HCT116 (cell line): ENCODE measurements around the gene C4orf50. TPM values are rescaled to one million over a fixed set of nuclear protein-coding genes. Genes with fewer than 3 reads are reported as not detected.

ENCODE experiments used
- ATAC-seq: fragments of 200-7000 bp; cut with Tn5 transposase; 2 replicates; pipeline ENCODE4 v1.9.1; 2020; ENCODE audit warnings: mild to moderate bottlenecking, moderate library complexity
- BruUV-seq: library from RNA; stranded (reverse); fragments of 400-500 nt; replicated peaks from 2 replicates; lab custom pipeline; 2021; lab: Mats Ljungman, UMichigan
- CTCF ChIA-PET: fragments of 300-600 bp; sonication (Branson Sonifier 250); formaldehyde crosslinking; loops from one replicate; lab custom pipeline; 2021; ENCODE audit warnings: antibody characterized with exemption; lab: Charles Lee
- POLR2A ChIA-PET: fragments of 300-600, 350-600 bp; sonication (Branson Sonifier 250); formaldehyde crosslinking; loops from one replicate; lab custom pipeline; 2021; ENCODE audit warnings: antibody characterized with exemption; lab: Charles Lee
- RAD21 ChIA-PET, 2 experiments: fragments of 300-600 bp; sonication (Branson Sonifier 250); formaldehyde crosslinking; loops; one replicate each; lab custom pipeline; 2023; ENCODE audit warnings: low total read pairs in 2 of 2; ENCODE audit not compliant: uncharacterized antibody in 2 of 2, unreplicated experiment in 2 of 2, low non-redundant PET in 1 of 2; lab: Charles Lee
- DNase-seq: peaks from one replicate; pipeline ENCODE4 v3.0.0-alpha.2; 2010; ENCODE audit warnings: low read depth, low spot score
- H2AFZ ChIP-seq: fragments of 200-600 bp; shearing (Covaris generic), sonication (generic); 2 replicates; pipeline ENCODE4 v1.6.1; 2017; ENCODE audit warnings: low read depth, mixed run types, mixed read lengths, antibody characterized with exemption, low read length; ENCODE audit not compliant: poor library complexity, severe bottlenecking
- H3K27ac ChIP-seq: 2 replicates; pipeline ENCODE4 v1.5.1; 2012; ENCODE audit warnings: low read depth, low read length
- H3K27me3 ChIP-seq: fragments of 200-600 bp; sonication (generic); 2 replicates; pipeline ENCODE4 v1.6.1; 2016; ENCODE audit warnings: mixed run types, low read length, mixed read lengths; ENCODE audit not compliant: insufficient read depth
- H3K36me3 ChIP-seq, 2 experiments: fragments of 200-500 bp in 1 of 2; fragments of 200-600 bp in 1 of 2; sonication (Bioruptor generic) in 1 of 2; sonication (generic) in 1 of 2; 2 replicates each; pipeline versions ENCODE4 v1.5.1 to v1.6.1; 2014 to 2016; ENCODE audit warnings: low read length in 2 of 2, inconsistent platforms in 1 of 2, mixed read lengths in 1 of 2, mixed run types in 1 of 2; ENCODE audit not compliant: insufficient read depth in 2 of 2, control insufficient read depth in 1 of 2
- H3K4me1 ChIP-seq, 2 experiments: fragments of 200-600 bp in 1 of 2; sonication (generic) in 1 of 2; 2 replicates each; pipeline versions ENCODE4 v1.5.1 to v1.6.1; 2012 to 2017; ENCODE audit warnings: low read length in 2 of 2, inconsistent platforms in 1 of 2, mild to moderate bottlenecking in 1 of 2, mixed read lengths in 1 of 2, mixed run types in 1 of 2, moderate library complexity in 1 of 2; ENCODE audit not compliant: insufficient read depth in 2 of 2, control insufficient read depth in 1 of 2
- H3K4me2 ChIP-seq: fragments of 200-600 bp; sonication (generic); 2 replicates; pipeline ENCODE4 v1.6.1; 2017; ENCODE audit warnings: mixed run types, low read length, mixed read lengths
- H3K4me3 ChIP-seq, 2 experiments: fragments of 200-600 bp in 1 of 2; sonication (generic) in 1 of 2; replicated peaks in 1 of 2; 2 replicates each; pipeline ENCODE4 v1.5.1; 2011 to 2016; ENCODE audit warnings: low read length in 2 of 2, control low read depth in 1 of 2, low read depth in 1 of 2, mild to moderate bottlenecking in 1 of 2, mixed read lengths in 1 of 2, mixed run types in 1 of 2
- H3K79me2 ChIP-seq: fragments of 200-600 bp; sonication (generic); 2 replicates; pipeline ENCODE4 v1.6.1; 2017; ENCODE audit warnings: mild to moderate bottlenecking, mixed run types, low read length, moderate library complexity, mixed read lengths; ENCODE audit not compliant: insufficient read depth
- H3K9ac ChIP-seq: fragments of 200-600 bp; sonication (generic); 2 replicates; pipeline ENCODE4 v1.6.1; 2016; ENCODE audit warnings: low read length, mixed read lengths
- H3K9me2 ChIP-seq: fragments of 200-600 bp; sonication (generic), shearing (Covaris generic); 2 replicates; pipeline ENCODE4 v1.6.1; 2017; ENCODE audit warnings: mixed run types, mild to moderate bottlenecking, moderate library complexity; ENCODE audit not compliant: insufficient read depth
- H3K9me3 ChIP-seq, 2 experiments: fragments of 200-500 bp in 1 of 2; fragments of 200-600 bp in 1 of 2; sonication (Bioruptor generic) in 1 of 2; sonication (generic) in 1 of 2; 2 replicates each; pipeline ENCODE4 v1.6.1; 2014 to 2017; ENCODE audit warnings: low read length in 2 of 2, mixed read lengths in 2 of 2, inconsistent platforms in 1 of 2, low read depth in 1 of 2, mild to moderate bottlenecking in 1 of 2, mixed run types in 1 of 2, moderate library complexity in 1 of 2; ENCODE audit not compliant: control insufficient read depth in 1 of 2, insufficient read depth in 1 of 2
- H4K20me1 ChIP-seq: fragments of 200-600 bp; sonication (generic), shearing (Covaris generic); 2 replicates; pipeline ENCODE4 v1.6.1; 2017; ENCODE audit warnings: mixed run types, mild to moderate bottlenecking, moderate library complexity; ENCODE audit not compliant: insufficient read depth
- CBX3 ChIP-seq: IDR thresholded peaks from 2 replicates; pipeline ENCODE4 v1.6.1; 2012; ENCODE audit warnings: low read depth
- ELF1 ChIP-seq: IDR thresholded peaks from 2 replicates; pipeline ENCODE4 v1.6.1; 2012; ENCODE audit warnings: low read depth, borderline replicate concordance
- EZH2phosphoT487 ChIP-seq: fragments of 200-600 bp; IDR thresholded peaks from 2 replicates; pipeline ENCODE4 v1.6.1; 2018; ENCODE audit warnings: antibody characterized with exemption, borderline replicate concordance
- FOSL1 ChIP-seq: IDR thresholded peaks from 2 replicates; pipeline ENCODE4 v1.6.1; 2012; ENCODE audit warnings: low read depth
- MAX ChIP-seq: IDR thresholded peaks from 2 replicates; pipeline ENCODE4 v1.6.1; 2012
- POLR2A ChIP-seq: IDR thresholded peaks from 2 replicates; pipeline ENCODE4 v1.7.0; 2011; ENCODE audit warnings: borderline replicate concordance; ENCODE audit not compliant: insufficient read depth, insufficient read length; ENCODE audit errors: extremely low read depth
- POLR2AphosphoS5 ChIP-seq: IDR thresholded peaks from 2 replicates; pipeline ENCODE4 v1.6.1; 2011; ENCODE audit warnings: mild to moderate bottlenecking, low read depth, low read length, moderate library complexity
- RAD21 ChIP-seq: IDR thresholded peaks from 2 replicates; pipeline ENCODE4 v1.6.1; 2012; ENCODE audit warnings: low read depth, mild to moderate bottlenecking
- REST ChIP-seq: IDR thresholded peaks from 2 replicates; pipeline ENCODE4 v1.6.1; 2012; ENCODE audit warnings: low read depth
- SIN3A ChIP-seq: IDR thresholded peaks from 2 replicates; pipeline ENCODE4 v1.6.1; 2012; ENCODE audit warnings: low read depth
- SP1 ChIP-seq: IDR thresholded peaks from 2 replicates; pipeline ENCODE4 v1.6.1; 2012; ENCODE audit warnings: low read depth
- SRF ChIP-seq: IDR thresholded peaks from 2 replicates; pipeline ENCODE4 v1.6.1; 2012; ENCODE audit warnings: low read depth
- YY1 ChIP-seq: IDR thresholded peaks from 2 replicates; pipeline ENCODE4 v1.6.1; 2011; ENCODE audit warnings: low read length, low read depth, moderate library complexity, mild to moderate bottlenecking; ENCODE audit not compliant: insufficient replicate concordance; ENCODE audit errors: extremely low read depth
- ZFX ChIP-seq: fragments of 450-650 bp; IDR thresholded peaks from 2 replicates; pipeline ENCODE4 v1.6.1; 2017
- intact Hi-C: fragments of 100-400 bp; cut with micrococcal nuclease; formaldehyde crosslinking; loops from 2 replicates; pipeline ENCODE4 v1.10.0; 2022
- total RNA-seq: library from RNA; stranded (reverse); gene quantifications from one replicate; pipeline ENCODE4 v1.2.1, GENCODE V29; 2021; ENCODE audit not compliant: unreplicated experiment
- TF ChIP-seq, protein P1 (sequence below): IDR thresholded peaks from 2 replicates; pipeline ENCODE4 v1.6.1; 2012
- TF ChIP-seq, protein P2 (sequence below): IDR thresholded peaks from 2 replicates; pipeline ENCODE4 v1.6.1; 2011; ENCODE audit warnings: mild to moderate bottlenecking, low read length, moderate library complexity; ENCODE audit not compliant: insufficient replicate concordance; ENCODE audit errors: extremely low read depth

The C4orf50 gene
- total RNA-seq, 1 experiment from 2014 or later: not detected

DNA sequence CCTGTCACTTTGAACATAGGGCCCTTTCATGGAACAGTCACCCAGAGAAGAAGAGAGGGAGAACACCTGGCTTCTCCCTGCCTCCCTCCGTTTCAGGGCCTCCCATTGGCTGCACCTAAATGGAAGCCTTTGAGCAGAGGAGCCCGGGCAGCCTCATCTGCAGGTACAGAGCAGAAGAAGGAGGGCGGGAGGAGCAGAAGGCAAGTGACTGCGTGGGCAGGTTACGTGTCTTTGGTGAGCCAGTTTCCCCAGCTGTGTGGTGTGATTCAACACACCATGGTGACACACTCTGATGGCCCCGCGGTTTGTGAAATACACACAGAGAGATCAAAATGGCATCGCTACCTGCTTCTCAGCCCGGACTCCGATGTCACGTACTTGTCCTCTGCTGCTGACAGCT, 431 bp downstream of the C4orf50 start:
- Histone ChIP-seq H3K9ac (no peak overlapping the region), H3K36me3 (no peaks in the 10 kb centered on the region), H3K4me3 (no peak overlapping the region), H3K79me2 (no peaks in the 10 kb centered on the region), H3K27me3 (no peaks in the 10 kb centered on the region), H3K27ac (no peak overlapping the region), H3K9me2 (no peaks in the 10 kb centered on the region), H3K4me2 (no peak overlapping the region), H3K4me1 (no peaks in the 10 kb centered on the region), H3K9me3 (no peaks in the 10 kb centered on the region), H4K20me1 (no peaks in the 10 kb centered on the region), H2AFZ (no peak overlapping the region)
- ChIA-PET CTCF (no interaction called here), RAD21 (no interaction called here), POLR2A (no interaction called here)
- intact Hi-C loops: no loop called here
- BruUV-seq: no TSS peak
- DNase-seq: no peak
- TF ChIP-seq, protein P1, sequence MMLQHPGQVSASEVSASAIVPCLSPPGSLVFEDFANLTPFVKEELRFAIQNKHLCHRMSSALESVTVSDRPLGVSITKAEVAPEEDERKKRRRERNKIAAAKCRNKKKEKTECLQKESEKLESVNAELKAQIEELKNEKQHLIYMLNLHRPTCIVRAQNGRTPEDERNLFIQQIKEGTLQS: no peak
- no peak for TF ChIP-seq RAD21
- no peak for TF ChIP-seq ELF1
- no peak for TF ChIP-seq YY1
- no peak for TF ChIP-seq REST
- TF ChIP-seq EZH2phosphoT487: no peak
- no peak for TF ChIP-seq CBX3
- no peak for TF ChIP-seq SIN3A
- TF ChIP-seq, protein P2, sequence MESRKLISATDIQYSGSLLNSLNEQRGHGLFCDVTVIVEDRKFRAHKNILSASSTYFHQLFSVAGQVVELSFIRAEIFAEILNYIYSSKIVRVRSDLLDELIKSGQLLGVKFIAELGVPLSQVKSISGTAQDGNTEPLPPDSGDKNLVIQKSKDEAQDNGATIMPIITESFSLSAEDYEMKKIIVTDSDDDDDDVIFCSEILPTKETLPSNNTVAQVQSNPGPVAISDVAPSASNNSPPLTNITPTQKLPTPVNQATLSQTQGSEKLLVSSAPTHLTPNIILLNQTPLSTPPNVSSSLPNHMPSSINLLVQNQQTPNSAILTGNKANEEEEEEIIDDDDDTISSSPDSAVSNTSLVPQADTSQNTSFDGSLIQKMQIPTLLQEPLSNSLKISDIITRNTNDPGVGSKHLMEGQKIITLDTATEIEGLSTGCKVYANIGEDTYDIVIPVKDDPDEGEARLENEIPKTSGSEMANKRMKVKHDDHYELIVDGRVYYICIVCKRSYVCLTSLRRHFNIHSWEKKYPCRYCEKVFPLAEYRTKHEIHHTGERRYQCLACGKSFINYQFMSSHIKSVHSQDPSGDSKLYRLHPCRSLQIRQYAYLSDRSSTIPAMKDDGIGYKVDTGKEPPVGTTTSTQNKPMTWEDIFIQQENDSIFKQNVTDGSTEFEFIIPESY: no peak
- TF ChIP-seq MAX: no peak
- TF ChIP-seq POLR2A: no peak
- TF ChIP-seq SRF: no peak
- TF ChIP-seq POLR2AphosphoS5: no peak
- no peak for TF ChIP-seq ZFX
- no peak for TF ChIP-seq FOSL1
- no peak for TF ChIP-seq SP1
- TF ChIP-seq, all 23 proteins: peak for 0
- no peak for ATAC-seq
